Right cardiac atrium (tissue), 5 donors: ENCODE results near the gene SNX9. TPM values are rescaled to one million over a fixed set of nuclear protein-coding genes. Genes with fewer than 3 reads are reported as not detected.

ENCODE experiments used
- ATAC-seq, 2 donors: fragments of 200-7000 bp; cut with Tn5 transposase; one replicate each; pipeline versions ENCODE4 v1.8.0 to v1.9.1; 2020; ENCODE audit warnings: moderate library complexity in 2 of 2, mild to moderate bottlenecking in 1 of 2
- DNase-seq, 3 donors: peaks; one replicate each; pipeline ENCODE4 v3.0.0-alpha.2; 2020
- H3K27ac ChIP-seq: one replicate; pipeline ENCODE4 v1.5.1; 2013; ENCODE audit warnings: mild to moderate bottlenecking, low read length, control low read depth, moderate library complexity
- H3K27me3 ChIP-seq: one replicate; pipeline ENCODE4 v1.6.1; 2013; ENCODE audit not compliant: control insufficient read depth, insufficient read depth
- H3K4me1 ChIP-seq: one replicate; pipeline ENCODE4 v1.6.1; 2013; ENCODE audit warnings: low read length; ENCODE audit not compliant: control insufficient read depth, insufficient read depth
- H3K4me3 ChIP-seq: one replicate; pipeline ENCODE4 v1.5.1; 2013; ENCODE audit warnings: low read length, control low read depth
- H3K9me3 ChIP-seq: one replicate; pipeline ENCODE4 v1.6.1; 2013; ENCODE audit warnings: low read length; ENCODE audit not compliant: control insufficient read depth
- WGBS: extraction: QIAGEN DNeasy Blood & Tissue Kit; methylation state at CpG from one replicate; pipeline ENCODE4 v1.1.7; 2013; 5-methylcytosine and 5-hydroxymethylcytosine counted together
- intact Hi-C, 4 donors: fragments of 100-400 bp; cut with DNase I; formaldehyde crosslinking; loops; one replicate each; pipeline versions ENCODE4 v1.11.0 to v1.14.0; 2022 to 2023
- polyA plus RNA-seq: library from polyadenylated mRNA; stranded (reverse); fragments of 200-250 nt; gene quantifications from one replicate; pipeline ENCODE4 v1.2.3, GENCODE V29; 2013
- total RNA-seq, 4 donors: library from RNA; stranded (reverse); fragmentation: NEBNext Ultra II Directional; extraction: Animal tissue kit (Norgen Biotek cat#: 25700); gene quantifications; one replicate each; pipeline ENCODE4 v1.2.1, GENCODE V29; 2021
- donor health status: healthy with polysubstance abuse.
- donor health status: DM: no; HTN: yes; CAD: no.
- donor health status: DM: no; HTN: no; CAD: no.
- donor health status: DM: no; HTN: yes; CAD: no; lungs with severe emphysema.
- donor health status: DM: yes; HTN: yes; CAD: no.

Gene SNX9
- total and polyA plus RNA-seq, 5 donors = 24.1 to 41.9 (median 36.2) TPM

DNA sequence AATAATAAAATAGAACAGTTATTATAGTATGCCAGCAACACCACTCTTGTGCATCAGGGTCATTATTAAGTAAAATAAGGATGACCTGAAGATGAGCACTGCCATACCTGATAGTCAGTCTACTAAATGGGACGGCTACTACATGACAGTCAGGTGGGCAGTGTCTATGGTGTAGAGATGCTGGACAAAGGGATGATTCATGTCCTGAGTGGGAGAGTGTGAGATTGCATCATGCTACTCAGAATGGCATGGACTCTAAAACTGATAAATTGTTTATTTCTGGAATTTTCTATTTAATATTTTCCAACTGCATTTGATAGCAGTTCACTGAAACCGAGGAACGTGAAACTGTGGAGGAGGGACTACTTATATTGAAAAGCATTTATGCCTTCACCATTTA lies 38.8 kb downstream of the SNX9 start:
- Histone ChIP-seq H3K4me3 (no peak overlapping the region), H3K4me1 (peaks cover 9% of the 10 kb centered on the region), H3K9me3 (no peaks in the 10 kb centered on the region), H3K27me3 (no peaks in the 10 kb centered on the region), H3K27ac (no peak overlapping the region)
- DNase-seq = no peak
- intact Hi-C loops = no loop called here
- ATAC-seq = peak; percentile 55 to 74
- 53% methylated on average over 3 of the region's 3 CpGs for WGBS

DNA sequence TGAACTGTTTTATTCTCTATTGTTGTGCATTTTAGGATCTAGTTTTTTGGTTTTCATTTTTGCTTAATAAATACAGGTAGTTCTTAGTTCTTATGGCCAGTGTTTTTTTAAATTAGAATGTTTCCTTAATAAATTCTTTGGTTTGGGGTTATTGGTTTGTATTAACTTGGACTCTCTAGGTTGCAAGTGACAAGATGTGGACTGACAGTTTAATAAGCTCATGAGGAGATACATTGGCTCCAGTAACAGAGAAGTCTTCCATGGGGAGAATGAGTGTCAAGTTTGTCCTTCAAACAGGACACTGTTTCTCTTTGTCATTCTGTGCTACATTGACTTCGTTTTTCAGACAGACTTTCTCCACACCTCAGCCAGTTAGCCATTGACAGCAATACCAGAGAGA lies 39.7 kb downstream of the SNX9 start:
- Histone ChIP-seq H3K9me3 (no peaks in the 10 kb centered on the region), H3K27me3 (no peaks in the 10 kb centered on the region), H3K4me1 (peaks cover 13% of the 10 kb centered on the region), H3K27ac (no peak overlapping the region), H3K4me3 (no peak overlapping the region)
- WGBS = 59% methylated on average over 1 of the region's 1 CpG
- ATAC-seq (no peak), DNase-seq (no peak)
- intact Hi-C loops = no loop called here

DNA sequence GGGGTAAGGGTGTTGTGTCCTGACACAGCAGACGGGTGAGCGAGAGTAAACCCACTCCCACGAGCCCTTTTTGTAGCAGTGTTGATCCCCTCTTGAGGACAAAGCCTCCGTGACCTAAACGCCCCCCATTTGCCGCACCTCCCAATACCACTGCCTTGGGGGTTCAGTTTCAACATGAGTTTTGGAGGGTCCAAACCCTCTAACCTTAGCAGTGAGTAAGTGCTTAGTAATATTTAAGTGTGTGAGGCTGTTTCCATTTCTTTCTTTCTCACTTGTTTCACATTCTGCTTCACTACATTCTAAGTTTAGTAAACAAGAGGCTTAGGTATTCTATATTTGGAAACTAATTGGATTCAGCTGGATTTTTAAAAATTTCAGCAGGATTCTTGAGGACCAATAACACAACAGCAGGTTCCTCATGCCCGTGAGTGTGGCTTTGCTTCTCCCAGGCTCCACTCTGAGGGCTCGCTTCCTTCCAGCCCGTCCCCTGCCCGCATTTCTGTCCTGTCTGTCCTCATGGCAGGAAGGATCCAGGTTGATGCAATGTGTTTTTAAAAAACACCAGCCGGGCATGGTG lies 41.2 kb downstream of the SNX9 start:
- intact Hi-C loops = no loop called here

DNA sequence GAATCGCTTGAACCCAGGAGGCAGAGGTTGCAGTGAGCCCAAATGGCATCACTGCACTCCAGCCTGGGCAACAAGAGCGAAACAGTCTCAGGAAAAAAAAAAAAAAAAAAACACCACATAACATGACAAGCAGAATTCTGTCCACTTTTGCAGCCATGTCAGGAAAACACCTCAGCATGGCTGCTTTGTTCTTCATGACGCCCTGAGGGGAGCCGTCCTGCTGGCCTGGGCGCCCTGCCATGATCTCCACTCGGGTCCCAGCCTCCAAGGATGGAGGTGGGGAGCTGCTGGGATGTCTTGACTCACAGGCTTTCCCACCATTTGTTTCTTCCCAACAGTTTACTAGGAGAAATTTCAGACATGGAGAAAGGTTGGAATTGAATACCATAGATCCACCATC lies 42.2 kb downstream of the SNX9 start:
- no peaks in the 10 kb centered on the region for H3K27me3 ChIP-seq
- intact Hi-C loops = no loop called here
- no peaks in the 10 kb centered on the region for H3K9me3 ChIP-seq
- peaks cover 12% of the 10 kb centered on the region for H3K4me1 ChIP-seq
- no peak overlapping the region for H3K27ac ChIP-seq
- no peak overlapping the region for H3K4me3 ChIP-seq
- DNase-seq (no peak), ATAC-seq (no peak)
- 86% methylated on average over 6 of the region's 6 CpGs for WGBS

More for the DNA sequence above, 41.2 kb downstream of the SNX9 start:
- no peak overlapping the region for H3K27ac ChIP-seq
- H3K4me3 ChIP-seq = no peak overlapping the region
- no peaks in the 10 kb centered on the region for H3K27me3 ChIP-seq
- WGBS = 97% methylated on average over 11 of the region's 11 CpGs
- DNase-seq = no peak
- H3K4me1 ChIP-seq = peaks cover 13% of the 10 kb centered on the region
- no peak for ATAC-seq
- no peaks in the 10 kb centered on the region for H3K9me3 ChIP-seq

DNA sequence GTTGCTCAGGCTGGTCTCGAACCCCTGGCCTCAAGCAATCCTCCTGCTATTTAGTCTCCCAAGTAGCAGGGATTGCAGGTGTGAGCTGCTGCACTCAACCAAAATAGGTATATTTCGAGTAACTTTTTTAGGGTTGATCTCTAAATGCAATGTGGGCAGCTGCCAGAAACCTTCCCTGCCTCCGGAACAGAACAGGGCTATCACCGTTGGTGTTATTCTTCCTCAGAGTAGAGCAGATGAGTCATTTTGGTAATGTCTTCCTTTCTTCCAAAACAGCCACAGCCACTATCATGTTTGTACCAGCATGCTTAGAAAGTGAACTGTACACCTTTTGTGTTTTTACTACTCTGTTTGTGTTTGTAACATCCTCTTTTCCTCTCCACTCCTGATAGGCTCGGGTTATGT lies 44.1 kb downstream of the SNX9 start:
- ATAC-seq (peak in 1 of 2 donors; percentile 43), DNase-seq (no peak)
- Histone ChIP-seq H3K27me3 (no peaks in the 10 kb centered on the region), H3K4me1 (peaks cover 8% of the 10 kb centered on the region), H3K9me3 (no peaks in the 10 kb centered on the region), H3K27ac (no peak overlapping the region), H3K4me3 (no peak overlapping the region)
- WGBS = 49% methylated on average over 5 of the region's 5 CpGs
- intact Hi-C loops = no loop called here

DNA sequence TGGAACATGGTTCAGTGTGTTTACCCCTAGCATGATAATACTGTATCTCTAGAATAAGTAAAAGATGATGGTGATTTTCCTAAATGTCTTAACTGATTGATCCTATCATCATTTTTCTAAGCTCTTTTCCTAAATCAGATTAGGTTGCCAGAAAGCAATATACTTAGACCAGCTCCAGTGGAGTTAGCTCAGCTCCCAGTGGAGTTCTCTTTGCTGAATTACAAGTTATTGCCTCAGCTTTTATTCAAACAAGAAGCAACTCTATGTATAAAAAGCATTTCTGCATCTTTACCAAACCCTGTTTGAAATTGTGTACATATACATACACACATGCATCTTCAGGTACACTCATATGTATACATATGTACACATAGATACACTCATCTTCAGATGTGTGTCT lies 44.9 kb downstream of the SNX9 start:
- H3K27me3 ChIP-seq = no peaks in the 10 kb centered on the region
- no peak overlapping the region for H3K27ac ChIP-seq
- H3K4me3 ChIP-seq = no peak overlapping the region
- H3K4me1 ChIP-seq = peaks cover 4% of the 10 kb centered on the region
- DNase-seq = no peak
- ATAC-seq = no peak
- no peaks in the 10 kb centered on the region for H3K9me3 ChIP-seq
- intact Hi-C loops = no loop called here

DNA sequence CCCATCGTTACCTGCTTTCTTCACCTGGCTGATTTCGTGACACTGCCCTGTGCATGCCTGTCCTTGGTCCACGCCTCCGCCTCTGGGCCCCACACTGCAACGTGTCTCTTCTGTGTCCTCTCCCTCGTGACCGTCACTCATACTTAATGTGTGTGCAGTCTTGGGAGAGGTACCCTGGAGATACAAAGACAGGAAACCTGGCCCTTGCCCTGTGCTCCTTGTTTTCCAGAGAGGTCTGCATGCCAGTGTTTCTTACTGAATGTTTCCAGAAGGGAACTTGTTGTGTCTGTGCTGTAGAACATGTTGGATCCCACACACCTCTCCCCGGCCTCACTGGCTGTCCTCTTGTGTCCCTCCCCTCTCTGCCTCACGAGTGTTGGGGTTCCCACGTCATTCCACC lies 45.8 kb downstream of the SNX9 start:
- H3K27ac ChIP-seq = no peak overlapping the region
- H3K4me3 ChIP-seq = no peak overlapping the region
- 75% methylated on average over 10 of the region's 10 CpGs for WGBS
- no peaks in the 10 kb centered on the region for H3K27me3 ChIP-seq
- peaks cover 4% of the 10 kb centered on the region for H3K4me1 ChIP-seq
- DNase-seq (peak in 1 of 3 donors; percentile 62), ATAC-seq (peak; percentile 63 to 83)
- no peaks in the 10 kb centered on the region for H3K9me3 ChIP-seq
- intact Hi-C loops = no loop called here

DNA sequence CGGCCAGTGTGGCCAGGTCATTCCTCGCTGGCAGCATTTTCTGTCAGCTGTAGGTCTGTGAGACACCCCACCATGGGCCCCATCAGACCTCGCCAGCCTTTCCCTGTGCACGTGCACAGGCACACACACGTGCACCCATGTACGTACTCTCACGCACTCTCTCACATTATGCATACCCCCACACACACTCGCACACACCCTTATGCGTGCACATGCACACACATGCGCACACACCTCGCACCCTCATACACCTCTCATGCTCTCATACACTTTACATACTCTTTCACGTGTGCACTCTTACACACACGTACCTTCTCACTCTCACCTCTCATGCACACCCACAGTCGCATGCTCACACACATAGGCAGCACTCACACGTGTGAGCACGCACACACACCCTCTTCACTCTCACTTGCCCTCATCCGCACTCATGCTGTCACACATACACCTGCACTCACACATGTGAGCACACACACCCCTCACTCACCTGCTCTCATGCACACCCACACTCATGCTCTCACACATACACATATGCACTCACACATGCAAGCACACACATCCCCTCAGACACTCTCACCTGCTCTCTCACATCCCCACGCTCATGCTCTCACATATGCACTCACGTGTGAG lies 46.7 kb downstream of the SNX9 start:
- Histone ChIP-seq H3K4me1 (peaks cover 4% of the 10 kb centered on the region), H3K9me3 (no peaks in the 10 kb centered on the region), H3K27me3 (no peaks in the 10 kb centered on the region), H3K27ac (no peak overlapping the region), H3K4me3 (no peak overlapping the region)
- ATAC-seq (peak in 1 of 2 donors; percentile 13), DNase-seq (no peak)
- 92% methylated on average over 19 of the region's 19 CpGs for WGBS
- intact Hi-C loops = loop anchor here (5.0 to 10.0 kb wide), 3 partner anchors 105 to 115 kb away; no protein-coding TSS in a partner anchor

DNA sequence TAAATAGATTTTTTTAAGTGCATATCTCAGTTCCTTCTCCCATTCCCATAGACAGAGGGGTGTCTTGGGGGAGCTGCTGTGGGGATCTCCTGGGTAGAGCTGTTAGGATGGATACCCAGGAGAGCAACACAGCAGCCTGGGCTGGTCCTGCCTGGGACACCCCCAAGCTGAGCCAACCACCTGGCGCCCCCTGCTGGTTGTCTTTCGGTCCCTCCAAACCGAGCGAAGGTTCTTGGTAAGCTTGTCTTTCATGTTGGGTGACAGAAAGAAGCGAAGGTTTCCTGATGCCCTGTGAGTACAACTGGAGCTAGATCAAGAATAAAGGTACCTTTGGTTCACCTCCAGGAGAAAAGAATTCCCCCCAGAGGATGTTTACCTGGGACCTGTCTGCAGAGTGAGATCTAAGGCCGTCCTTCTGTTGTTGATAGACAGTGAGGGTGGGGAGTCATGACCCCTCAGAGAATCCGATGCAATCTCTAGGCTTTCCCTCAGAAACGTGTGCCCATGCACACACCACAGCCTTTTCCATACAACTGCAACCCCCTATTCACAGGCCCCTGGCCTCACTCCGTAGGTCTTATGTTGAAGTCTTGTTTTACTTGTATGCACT lies 50.8 kb downstream of the SNX9 start:
- Histone ChIP-seq H3K4me1 (no peaks in the 10 kb centered on the region), H3K27ac (no peak overlapping the region), H3K4me3 (no peak overlapping the region), H3K9me3 (no peaks in the 10 kb centered on the region), H3K27me3 (no peaks in the 10 kb centered on the region)
- intact Hi-C loops = loop anchor here (5.0 to 10.0 kb wide), 3 partner anchors 109 to 119 kb away; no protein-coding TSS in a partner anchor
- peak; percentile 75 to 76 for ATAC-seq
- WGBS = 66% methylated on average over 9 of the region's 9 CpGs
- peak; percentile 80 to 90 (median 88) for DNase-seq

DNA sequence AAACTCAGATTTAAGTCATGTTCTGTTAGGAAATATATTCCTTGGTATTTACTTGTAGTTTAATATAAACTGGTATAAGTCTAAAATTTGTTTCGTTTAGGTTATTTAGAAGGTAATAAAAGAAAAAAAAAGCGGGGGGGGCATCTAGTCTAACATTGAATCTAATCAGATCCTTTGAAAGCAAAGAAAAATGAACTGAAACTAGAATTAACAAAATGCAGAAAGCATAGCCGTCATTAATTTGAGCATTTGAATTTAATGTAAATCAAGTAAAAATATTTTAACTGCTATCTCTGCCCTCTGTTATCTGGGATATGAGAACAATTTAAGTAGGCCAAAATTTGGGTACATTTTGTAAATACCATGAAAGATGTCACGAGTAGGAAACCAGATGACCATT lies 54.1 kb downstream of the SNX9 start:
- Histone ChIP-seq H3K27me3 (no peaks in the 10 kb centered on the region), H3K4me3 (no peak overlapping the region), H3K27ac (no peak overlapping the region), H3K9me3 (no peaks in the 10 kb centered on the region), H3K4me1 (peaks cover 3% of the 10 kb centered on the region)
- DNase-seq (no peak), ATAC-seq (no peak)
- WGBS = 94% methylated on average over 4 of the region's 4 CpGs
- intact Hi-C loops = loop anchor here in 3 of 4 donors (10.0 kb wide), 2 partner anchors 112 to 122 kb away; no protein-coding TSS in a partner anchor
